Astrocyte of the cerebellum (primary cell): ENCODE measurements around the gene POU3F3.

Experiments
- DNase-seq: peaks from one replicate; pipeline ENCODE4 v3.0.0-alpha.2; 2011; ENCODE audit warnings: low read depth
- H3K4me3 ChIP-seq: 2 replicates; pipeline ENCODE4 v1.5.1; 2011; ENCODE audit warnings: mild to moderate bottlenecking, low read depth, low read length, moderate library complexity
- CTCF ChIP-seq: IDR thresholded peaks from 2 replicates; pipeline ENCODE4 v1.5.1; 2012; ENCODE audit warnings: low read length, low read depth, moderate library complexity, mild to moderate bottlenecking; ENCODE audit errors: missing control alignments
- in situ Hi-C: cut with HindIII; loops from 2 replicates; pipeline ENCODE4 v1.10.0; 2017; ENCODE audit warnings: low sequenced_read_pairs

Gene POU3F3

GRCh38 chr2:104875262-104875661 lies 21.3 kb downstream of the POU3F3 start:
- in situ Hi-C loops = no loop called here
- H3K4me3 ChIP-seq = no peak overlapping the region
- no peak for TF ChIP-seq CTCF
- no peak for DNase-seq

- TF ChIP-seq CTCF = no peak
- H3K4me3 ChIP-seq = no peak overlapping the region
- DNase-seq = no peak
- in situ Hi-C loops = no loop called here
These were observed 23.0 kb downstream of the POU3F3 start for GRCh38 chr2:104876606-104877570.

GRCh38 chr2:104878863-104879512 lies 25.1 kb downstream of the POU3F3 start:
- in situ Hi-C loops = no loop called here
- no peak overlapping the region for H3K4me3 ChIP-seq
- no peak for TF ChIP-seq CTCF
- no peak for DNase-seq

GRCh38 chr2:104880076-104880475 lies 26.2 kb downstream of the POU3F3 start:
- no peak for DNase-seq
- in situ Hi-C loops = loop anchor here (5.0 kb wide), 1 partner anchor 62 kb away; no protein-coding TSS in a partner anchor
- no peak for TF ChIP-seq CTCF
- no peak overlapping the region for H3K4me3 ChIP-seq

- no peak for DNase-seq
- in situ Hi-C loops = loop anchor here (5.0 kb wide), 1 partner anchor 59 kb away; no protein-coding TSS in a partner anchor
- no peak for TF ChIP-seq CTCF
- no peak overlapping the region for H3K4me3 ChIP-seq
These were observed 29.4 kb downstream of the POU3F3 start for GRCh38 chr2:104883357-104883756.

GRCh38 chr2:104885119-104885782 lies 31.3 kb downstream of the POU3F3 start:
- no peak overlapping the region for H3K4me3 ChIP-seq
- TF ChIP-seq CTCF = no peak
- in situ Hi-C loops = no loop called here
- DNase-seq = no peak
